ENCODE measurements around the gene TMEM45B.

DNA sequence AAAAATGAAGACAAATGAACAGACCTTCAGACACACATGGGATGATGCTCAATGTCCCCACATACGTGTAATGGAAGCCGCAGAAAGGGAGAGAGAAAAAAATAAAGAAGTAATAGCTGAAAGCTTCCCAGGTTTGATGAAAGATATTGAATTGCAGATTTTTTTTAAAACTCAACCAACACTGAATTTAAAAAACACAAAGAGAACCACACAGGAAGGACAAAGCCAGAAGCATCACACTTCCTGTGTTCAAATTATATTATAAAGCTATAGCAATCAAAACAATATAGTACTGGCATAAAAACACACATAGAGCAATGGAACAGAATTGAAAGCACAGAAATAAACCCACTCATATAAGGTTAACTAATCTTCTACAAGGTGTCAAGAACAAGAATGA, 26.5 kb downstream of the TMEM45B start:
- TF ChIP-seq ZNF302 (CRISPR knock-in tag; IDR thresholded peaks at IDR 0.05) (no peak), RFX5 (IDR thresholded peaks at IDR 0.05) (no peak), POLR2A (IDR thresholded peaks at IDR 0.05; ENCODE audit: low read length) (no peak), MAX (IDR thresholded peaks at IDR 0.05) (no peak), PHF8 (IDR thresholded peaks at IDR 0.05; ENCODE audit: borderline replicate concordance, low read depth) (no peak), HDAC2 (IDR thresholded peaks at IDR 0.05) (no peak), EP300 (IDR thresholded peaks at IDR 0.05) (no peak), NR3C1 (IDR thresholded peaks at IDR 0.05) (no peak), RCOR1 (IDR thresholded peaks at IDR 0.05; ENCODE audit: low read depth, low read length) (no peak), RAD21 (conservative IDR thresholded peaks at IDR 0.05 in 1 of 2, IDR thresholded peaks at IDR 0.05 in 1 of 2) (no peak), JUN (IDR thresholded peaks at IDR 0.05) (no peak)
- TF ChIP-seq, protein P1, sequence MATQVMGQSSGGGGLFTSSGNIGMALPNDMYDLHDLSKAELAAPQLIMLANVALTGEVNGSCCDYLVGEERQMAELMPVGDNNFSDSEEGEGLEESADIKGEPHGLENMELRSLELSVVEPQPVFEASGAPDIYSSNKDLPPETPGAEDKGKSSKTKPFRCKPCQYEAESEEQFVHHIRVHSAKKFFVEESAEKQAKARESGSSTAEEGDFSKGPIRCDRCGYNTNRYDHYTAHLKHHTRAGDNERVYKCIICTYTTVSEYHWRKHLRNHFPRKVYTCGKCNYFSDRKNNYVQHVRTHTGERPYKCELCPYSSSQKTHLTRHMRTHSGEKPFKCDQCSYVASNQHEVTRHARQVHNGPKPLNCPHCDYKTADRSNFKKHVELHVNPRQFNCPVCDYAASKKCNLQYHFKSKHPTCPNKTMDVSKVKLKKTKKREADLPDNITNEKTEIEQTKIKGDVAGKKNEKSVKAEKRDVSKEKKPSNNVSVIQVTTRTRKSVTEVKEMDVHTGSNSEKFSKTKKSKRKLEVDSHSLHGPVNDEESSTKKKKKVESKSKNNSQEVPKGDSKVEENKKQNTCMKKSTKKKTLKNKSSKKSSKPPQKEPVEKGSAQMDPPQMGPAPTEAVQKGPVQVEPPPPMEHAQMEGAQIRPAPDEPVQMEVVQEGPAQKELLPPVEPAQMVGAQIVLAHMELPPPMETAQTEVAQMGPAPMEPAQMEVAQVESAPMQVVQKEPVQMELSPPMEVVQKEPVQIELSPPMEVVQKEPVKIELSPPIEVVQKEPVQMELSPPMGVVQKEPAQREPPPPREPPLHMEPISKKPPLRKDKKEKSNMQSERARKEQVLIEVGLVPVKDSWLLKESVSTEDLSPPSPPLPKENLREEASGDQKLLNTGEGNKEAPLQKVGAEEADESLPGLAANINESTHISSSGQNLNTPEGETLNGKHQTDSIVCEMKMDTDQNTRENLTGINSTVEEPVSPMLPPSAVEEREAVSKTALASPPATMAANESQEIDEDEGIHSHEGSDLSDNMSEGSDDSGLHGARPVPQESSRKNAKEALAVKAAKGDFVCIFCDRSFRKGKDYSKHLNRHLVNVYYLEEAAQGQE (IDR thresholded peaks at IDR 0.05), result no peak
- TF ChIP-seq, protein P2, sequence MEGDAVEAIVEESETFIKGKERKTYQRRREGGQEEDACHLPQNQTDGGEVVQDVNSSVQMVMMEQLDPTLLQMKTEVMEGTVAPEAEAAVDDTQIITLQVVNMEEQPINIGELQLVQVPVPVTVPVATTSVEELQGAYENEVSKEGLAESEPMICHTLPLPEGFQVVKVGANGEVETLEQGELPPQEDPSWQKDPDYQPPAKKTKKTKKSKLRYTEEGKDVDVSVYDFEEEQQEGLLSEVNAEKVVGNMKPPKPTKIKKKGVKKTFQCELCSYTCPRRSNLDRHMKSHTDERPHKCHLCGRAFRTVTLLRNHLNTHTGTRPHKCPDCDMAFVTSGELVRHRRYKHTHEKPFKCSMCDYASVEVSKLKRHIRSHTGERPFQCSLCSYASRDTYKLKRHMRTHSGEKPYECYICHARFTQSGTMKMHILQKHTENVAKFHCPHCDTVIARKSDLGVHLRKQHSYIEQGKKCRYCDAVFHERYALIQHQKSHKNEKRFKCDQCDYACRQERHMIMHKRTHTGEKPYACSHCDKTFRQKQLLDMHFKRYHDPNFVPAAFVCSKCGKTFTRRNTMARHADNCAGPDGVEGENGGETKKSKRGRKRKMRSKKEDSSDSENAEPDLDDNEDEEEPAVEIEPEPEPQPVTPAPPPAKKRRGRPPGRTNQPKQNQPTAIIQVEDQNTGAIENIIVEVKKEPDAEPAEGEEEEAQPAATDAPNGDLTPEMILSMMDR (IDR thresholded peaks at IDR 0.05), result no peak
- TF ChIP-seq, protein P3, sequence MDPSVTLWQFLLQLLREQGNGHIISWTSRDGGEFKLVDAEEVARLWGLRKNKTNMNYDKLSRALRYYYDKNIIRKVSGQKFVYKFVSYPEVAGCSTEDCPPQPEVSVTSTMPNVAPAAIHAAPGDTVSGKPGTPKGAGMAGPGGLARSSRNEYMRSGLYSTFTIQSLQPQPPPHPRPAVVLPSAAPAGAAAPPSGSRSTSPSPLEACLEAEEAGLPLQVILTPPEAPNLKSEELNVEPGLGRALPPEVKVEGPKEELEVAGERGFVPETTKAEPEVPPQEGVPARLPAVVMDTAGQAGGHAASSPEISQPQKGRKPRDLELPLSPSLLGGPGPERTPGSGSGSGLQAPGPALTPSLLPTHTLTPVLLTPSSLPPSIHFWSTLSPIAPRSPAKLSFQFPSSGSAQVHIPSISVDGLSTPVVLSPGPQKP (IDR thresholded peaks at IDR 0.05; ENCODE audit: low read depth, low read length), result no peak
